HepG2 (cell line): Measurements from ENCODE around the gene UBE2L6. TPM values are rescaled to one million over a fixed set of nuclear protein-coding genes. Genes with fewer than 3 reads are reported as not detected.

Experiments
- E2F1 ChIP-seq: sonication (generic); formaldehyde crosslinking; IDR thresholded peaks from 2 replicates; pipeline ENCODE4 v1.5.0; 2020; ENCODE audit warnings: missing genetic modification reagents
- ELF3 ChIP-seq: IDR thresholded peaks from 2 replicates; pipeline ENCODE4 v1.6.1; 2016; ENCODE audit warnings: missing genetic modification reagents, missing compliant biosample characterization
- EP300 ChIP-seq, 3 experiments: sonication (generic) in 1 of 3; formaldehyde crosslinking in 1 of 3; IDR thresholded peaks; 2 replicates each; pipeline versions ENCODE4 v1.5.1 to v1.6.1; 2011 to 2020; ENCODE audit warnings: low read depth in 2 of 3, low read length in 2 of 3, borderline replicate concordance in 1 of 3, improper control_type of control experiment in 1 of 3, mild to moderate bottlenecking in 1 of 3, missing genetic modification reagents in 1 of 3, moderate library complexity in 1 of 3
- ETV6 ChIP-seq: sonication (generic); formaldehyde crosslinking; conservative IDR thresholded peaks from 2 replicates; pipeline ENCODE4 v1.4.0; 2020; ENCODE audit warnings: missing genetic modification reagents
- GATAD1 ChIP-seq: IDR thresholded peaks from 2 replicates; pipeline ENCODE4 v1.6.1; 2016; ENCODE audit warnings: missing genetic modification reagents, missing compliant biosample characterization
- GFI1 ChIP-seq: sonication (generic); formaldehyde crosslinking; IDR thresholded peaks from 2 replicates; pipeline ENCODE4 v1.5.0; 2020; ENCODE audit warnings: missing genetic modification reagents, mild to moderate bottlenecking, borderline replicate concordance
- IKZF4 ChIP-seq: sonication (generic); formaldehyde crosslinking; IDR thresholded peaks from 2 replicates; pipeline ENCODE4 v1.5.1; 2020; ENCODE audit warnings: borderline replicate concordance, mild to moderate bottlenecking, low read depth, missing genetic modification reagents; ENCODE audit errors: not compliant biosample characterization
- JARID2 ChIP-seq: sonication (generic); formaldehyde crosslinking; IDR thresholded peaks from 2 replicates; pipeline ENCODE4 v1.8.1; 2023; ENCODE audit warnings: missing genetic modification reagents, inconsistent platforms; ENCODE audit not compliant: insufficient replicate concordance
- KDM2A ChIP-seq: sonication (generic); formaldehyde crosslinking; IDR thresholded peaks from 2 replicates; pipeline ENCODE4 v1.4.0; 2020; ENCODE audit warnings: low read depth, missing genetic modification reagents, borderline replicate concordance
- MYNN ChIP-seq: sonication (generic); formaldehyde crosslinking; IDR thresholded peaks from 2 replicates; pipeline ENCODE4 v1.4.0; 2020; ENCODE audit warnings: mild to moderate bottlenecking, low read depth, missing genetic modification reagents
- NR2F6 ChIP-seq, 2 experiments: IDR thresholded peaks; 2 replicates each; pipeline ENCODE4 v1.6.1; 2016; ENCODE audit warnings: antibody characterized with exemption in 1 of 2, mild to moderate bottlenecking in 1 of 2
- PHF5A ChIP-seq: IDR thresholded peaks from one replicate; pipeline ENCODE4 v1.6.1; 2018; ENCODE audit warnings: low read depth, missing genetic modification reagents; ENCODE audit not compliant: unreplicated experiment
- RBAK ChIP-seq: sonication (generic); formaldehyde crosslinking; IDR thresholded peaks from 2 replicates; pipeline ENCODE4 v1.5.1; 2020; ENCODE audit warnings: mild to moderate bottlenecking, missing genetic modification reagents
- REL ChIP-seq: sonication (generic); formaldehyde crosslinking; conservative IDR thresholded peaks from 2 replicates; pipeline ENCODE4 v1.8.0; 2022; ENCODE audit warnings: mild to moderate bottlenecking, missing genetic modification reagents, moderate library complexity
- RXRB ChIP-seq: IDR thresholded peaks from 2 replicates; pipeline ENCODE4 v1.6.1; 2016; ENCODE audit warnings: borderline replicate concordance, missing genetic modification reagents, missing compliant biosample characterization
- SNAPC5 ChIP-seq: sonication (generic); formaldehyde crosslinking; IDR thresholded peaks from 2 replicates; pipeline ENCODE4 v1.8.1; 2023; ENCODE audit warnings: mild to moderate bottlenecking, missing genetic modification reagents, borderline replicate concordance
- SP2 ChIP-seq: sonication (generic); formaldehyde crosslinking; IDR thresholded peaks from 2 replicates; pipeline ENCODE4 v1.5.1; 2020; ENCODE audit warnings: mild to moderate bottlenecking, missing genetic modification reagents
- TARDBP ChIP-seq: sonication (generic); formaldehyde crosslinking; IDR thresholded peaks from 2 replicates; pipeline ENCODE4 v1.8.0; 2022; ENCODE audit warnings: mild to moderate bottlenecking, missing genetic modification reagents
- TCF7L2 ChIP-seq: IDR thresholded peaks from 2 replicates; pipeline ENCODE4 v1.6.1; 2011; ENCODE audit warnings: mild to moderate bottlenecking, low read depth, low read length, moderate library complexity
- TRAFD1 ChIP-seq: sonication (generic); formaldehyde crosslinking; IDR thresholded peaks from 2 replicates; pipeline ENCODE4 v1.5.1; 2020; ENCODE audit warnings: missing genetic modification reagents, mild to moderate bottlenecking, borderline replicate concordance
- ZC3H13 ChIP-seq: sonication (generic); formaldehyde crosslinking; IDR thresholded peaks from 2 replicates; pipeline ENCODE4 v1.8.1; 2023; ENCODE audit warnings: mild to moderate bottlenecking, missing genetic modification reagents, moderate library complexity
- ZMYM3 ChIP-seq: sonication (generic); formaldehyde crosslinking; IDR thresholded peaks from 2 replicates; pipeline ENCODE4 v1.5.1; 2020; ENCODE audit warnings: mild to moderate bottlenecking, missing genetic modification reagents
- ZNF10 ChIP-seq: sonication (generic); formaldehyde crosslinking; IDR thresholded peaks from 2 replicates; pipeline ENCODE4 v1.4.0; 2020; ENCODE audit warnings: mild to moderate bottlenecking, low read depth, missing genetic modification reagents, borderline replicate concordance
- ZNF317 ChIP-seq: sonication (generic); formaldehyde crosslinking; IDR thresholded peaks from 2 replicates; pipeline ENCODE4 v1.5.0; 2020; ENCODE audit warnings: mild to moderate bottlenecking, missing genetic modification reagents
- ZSCAN29 ChIP-seq: sonication (generic); formaldehyde crosslinking; conservative IDR thresholded peaks from 2 replicates; pipeline ENCODE4 v1.4.0; 2020; ENCODE audit warnings: mild to moderate bottlenecking, missing genetic modification reagents
- ZSCAN9 ChIP-seq: IDR thresholded peaks from 2 replicates; pipeline ENCODE4 v1.6.1; 2016; ENCODE audit warnings: borderline replicate concordance
- polyA plus RNA-seq, 8 experiments: library from polyadenylated mRNA; depleted of rRNA in 3 of 8; stranded (reverse) in 7 of 8; unstranded in 1 of 8; fragments of >200 nt; fragmentation: Illumina TruSeq in 4 of 8; extraction: Trizol in 4 of 8; gene quantifications; 2 replicates each; pipeline versions ENCODE4 v1.2.1 to v1.2.3, GENCODE V29; 2011 to 2016; ENCODE audit warnings: low read depth in 4 of 8, missing spikeins in 1 of 8, mixed read lengths in 1 of 8; ENCODE audit not compliant: insufficient read depth in 1 of 8
- total RNA-seq, 5 experiments: library from RNA; depleted of rRNA; stranded (reverse); fragments of >200 nt; fragmentation: Illumina TruSeq; extraction: Trizol; gene quantifications; 2 replicates each; pipeline ENCODE4 v1.2.3, GENCODE V29; 2016; ENCODE audit warnings: low read depth in 1 of 5

Gene UBE2L6
- total and polyA plus RNA-seq, 2 of the 13 experiments (the other 11 are each of a cell fraction or from before 2014, with no cell fraction given) = 30.3 to 30.4 TPM

- TF ChIP-seq ZNF317 (CRISPR knock-in tag) (peak; percentile 22; the same call in 1 of the 2 replicates), MYNN (peak; percentile 26; the same call in 1 of the 2 replicates), REL (0 out of 2 replicates have a peak, but pooled peaks have one; percentile 55), PHF5A (CRISPR knock-in tag) (no peak), TARDBP (CRISPR knock-in tag) (peak; percentile 62; the same call in 1 of the 2 replicates), IKZF4 (CRISPR knock-in tag) (no peak), EP300 (IDR thresholded peaks at IDR 0.05; ENCODE audit: low read depth in 2 of 2, low read length in 2 of 2) (peak in 1 of 2 experiments; percentile 21; a peak in 2 of 4 replicates), EP300 (CRISPR knock-in tag; IDR thresholded peaks at IDR 0.05; ENCODE audit: borderline replicate concordance) (no peak; the same call in 1 of the 2 replicates), GATAD1 (CRISPR knock-in tag) (peak; percentile 93), ZMYM3 (no peak), TCF7L2 (no peak), RXRB (peak; percentile 58; the same call in 1 of the 2 replicates), RBAK (CRISPR knock-in tag) (no peak), E2F1 (CRISPR knock-in tag) (peak; percentile 93), NR2F6 (IDR thresholded peaks at IDR 0.05) (0 out of 2 replicates have a peak, but pooled peaks have one; percentile 16), NR2F6 (CRISPR knock-in tag; IDR thresholded peaks at IDR 0.05) (0 out of 2 replicates have a peak, but pooled peaks have one; percentile 7), SNAPC5 (CRISPR knock-in tag) (0 out of 2 replicates have a peak, but pooled peaks have one; percentile 46), ZSCAN9 (CRISPR knock-in tag) (0 out of 2 replicates have a peak, but pooled peaks have one; percentile 26), KDM2A (peak; percentile 89), GFI1 (peak; percentile 72; the same call in 1 of the 2 replicates), JARID2 (no peak), ELF3 (peak; percentile 92), ZC3H13 (CRISPR knock-in tag) (peak; percentile 59; the same call in 1 of the 2 replicates), TRAFD1 (no peak), ETV6 (0 out of 2 replicates have a peak, but pooled peaks have one; percentile 57), ZSCAN29 (CRISPR knock-in tag) (no peak), SP2 (CRISPR knock-in tag) (peak; percentile 88), ZNF10 (CRISPR knock-in tag) (no peak)
Measured at GRCh38 chr11:57530596-57531507, 36.6 kb downstream of the UBE2L6 start, which contains the start of gene TIMM10 (continued).
